ENCODE data around the gene PIGBOS1. TPM values are rescaled to one million over a fixed set of nuclear protein-coding genes. Genes with fewer than 3 reads are reported as not detected.

The PIGBOS1 gene
- 8.9 and 16.5 TPM in 2 replicates for total RNA-seq

GRCh38 chr15:55318588-55319494, at the start of gene PIGBOS1, which contains the start of gene PIGB:
TSS of gene PIGBOS1 (minus strand) at chr15:55319123. CDS start at chr15:55317792, 1,331 bp downstream.
TSS of gene PIGB (plus strand) at chr15:55319222. CDS start at chr15:55319251, 29 bp downstream.

GRCh38 chr15:55289746-55290527, 29.0 kb downstream of the PIGBOS1 start, which contains the start of gene RAB27A:
TSS of gene RAB27A (minus strand) at chr15:55289813. CDS start at chr15:55234934, 54,879 bp downstream.

Other genes starting within 250 kb of the PIGBOS1 start
- 65.3 and 88.5 TPM in 2 replicates for gene RSL24D1, start 122.2 kb downstream of the PIGBOS1 start, total RNA-seq
- 8.5 and 12.7 TPM in 2 replicates for gene RAB27A, start 29.3 kb downstream of the PIGBOS1 start, total RNA-seq
- gene PIGB, start 99 bp upstream of the PIGBOS1 start, total RNA-seq = 8.8 and 16.0 TPM in 2 replicates
- gene CCPG1, start 89.2 kb upstream of the PIGBOS1 start, total RNA-seq = 34.0 and 45.7 TPM in 2 replicates
- gene PIERCE2, start 89.4 kb upstream of the PIGBOS1 start, total RNA-seq = 1.2 and 2.6 TPM in 2 replicates
- gene DNAAF4, start 189.1 kb upstream of the PIGBOS1 start, total RNA-seq = 0.09 and 0.70 TPM in 2 replicates